Testis (tissue), 2 donors: Measurements from ENCODE around the gene COL12A1.

Source experiments
- CTCF ChIP-seq, 3 experiments: fragments of 450-650 bp in 2 of 3; fragments of 200-600 bp in 1 of 3; sonication (generic) in 1 of 3; IDR thresholded peaks; one replicate each; pipeline ENCODE4 v1.5.1; 2016 to 2019; ENCODE audit warnings: antibody characterized with exemption in 3 of 3, mild to moderate bottlenecking in 2 of 3, moderate library complexity in 1 of 3
- POLR2A ChIP-seq: fragments of 450-650 bp; IDR thresholded peaks from one replicate; pipeline ENCODE4 v1.6.1; 2017; ENCODE audit warnings: antibody characterized with exemption, mild to moderate bottlenecking, moderate library complexity

- no peak for TF ChIP-seq POLR2A
- TF ChIP-seq CTCF (IDR thresholded peaks at IDR 0.05), result no peak
These were observed 76.8 kb downstream of the COL12A1 start for GRCh38 chr6:75128878-75129570.
